Neuron (in vitro differentiated cells): ENCODE data around the gene WDR35.
A peak's percentile ranks its signal among the peaks of the same experiment; 100 is the strongest.

Experiments
- H2AFZ ChIP-seq: one replicate; pipeline ENCODE4 v1.6.1; 2013; ENCODE audit warnings: low read depth, mild to moderate bottlenecking, inconsistent platforms, low read length, moderate library complexity
- H3K27me3 ChIP-seq: one replicate; pipeline ENCODE4 v1.6.1; 2013; ENCODE audit warnings: low read length; ENCODE audit not compliant: insufficient read depth
- H3K36me3 ChIP-seq: one replicate; pipeline ENCODE4 v1.6.1; 2013; ENCODE audit warnings: low read length; ENCODE audit not compliant: insufficient read depth
- H3K4me1 ChIP-seq: one replicate; pipeline ENCODE4 v1.6.1; 2013; ENCODE audit warnings: low read length; ENCODE audit not compliant: insufficient read depth
- H3K4me3 ChIP-seq: 2 replicates; pipeline ENCODE4 v1.5.1; 2013; ENCODE audit warnings: mild to moderate bottlenecking, low read length, moderate library complexity
- H3K9me3 ChIP-seq: one replicate; pipeline ENCODE4 v1.6.1; 2013; ENCODE audit warnings: low read length

The WDR35 gene

GRCh38 chr2:19879120-19879519, 110.8 kb downstream of the WDR35 start:
- no peaks in the 10 kb centered on the region for H3K36me3 ChIP-seq
- H3K9me3 ChIP-seq: peaks cover 2% of the 10 kb centered on the region
- H3K4me1 ChIP-seq: no peaks in the 10 kb centered on the region
- H3K4me3 ChIP-seq: no peak overlapping the region
- no peaks in the 10 kb centered on the region for H3K27me3 ChIP-seq
- no peak overlapping the region for H2AFZ ChIP-seq

DNA sequence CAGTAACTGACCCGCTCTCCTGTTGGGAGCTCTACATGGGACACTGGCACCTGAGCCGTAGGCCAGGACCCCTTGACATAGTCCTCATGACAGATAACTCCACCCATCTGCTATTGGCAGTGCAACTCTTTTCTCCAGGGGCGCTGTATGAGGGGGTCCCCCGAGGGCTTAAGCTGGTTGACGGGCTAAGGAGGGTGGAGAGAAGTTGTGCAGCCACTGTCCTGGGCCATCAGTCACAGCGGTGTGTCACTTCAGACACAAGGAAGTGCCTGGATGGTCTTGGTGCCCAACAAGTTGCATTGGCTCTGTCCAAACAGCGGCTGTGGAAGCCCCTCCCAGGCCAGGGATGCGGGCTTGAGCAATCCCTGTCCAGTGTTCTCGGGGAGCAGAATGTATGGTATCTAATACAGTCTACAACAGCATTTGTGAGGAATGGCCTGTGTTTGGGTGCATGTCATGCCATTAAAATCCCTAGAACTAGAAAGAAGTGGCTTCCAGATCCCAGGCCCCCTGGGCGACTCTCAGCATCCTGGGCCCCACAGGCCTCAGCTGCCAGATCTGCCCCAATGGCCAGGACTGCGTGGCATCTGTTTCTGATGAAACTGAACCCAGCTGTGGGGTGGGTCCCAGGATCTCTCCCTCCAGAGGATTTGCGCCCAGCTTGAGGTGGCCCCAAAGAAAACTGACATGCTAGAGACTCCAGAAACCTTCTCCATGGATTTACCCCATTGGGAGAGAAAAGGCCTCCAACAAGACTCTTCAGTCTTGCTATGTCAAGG, 111.4 kb downstream of the WDR35 start:
- Histone ChIP-seq H3K4me1 (no peaks in the 10 kb centered on the region), H2AFZ (no peak overlapping the region)

GRCh38 chr2:19876751-19877150, 113.2 kb downstream of the WDR35 start:
- H3K9me3 ChIP-seq: peaks cover 2% of the 10 kb centered on the region
- no peak overlapping the region for H2AFZ ChIP-seq
- H3K4me1 ChIP-seq: no peaks in the 10 kb centered on the region
- no peaks in the 10 kb centered on the region for H3K27me3 ChIP-seq
- no peak overlapping the region for H3K4me3 ChIP-seq
- H3K36me3 ChIP-seq: no peaks in the 10 kb centered on the region

More for the DNA sequence above, 111.4 kb downstream of the WDR35 start:
- H3K27me3 ChIP-seq: no peaks in the 10 kb centered on the region
- H3K9me3 ChIP-seq: peaks cover 2% of the 10 kb centered on the region
- no peak overlapping the region for H3K4me3 ChIP-seq
- H3K36me3 ChIP-seq: no peaks in the 10 kb centered on the region

DNA sequence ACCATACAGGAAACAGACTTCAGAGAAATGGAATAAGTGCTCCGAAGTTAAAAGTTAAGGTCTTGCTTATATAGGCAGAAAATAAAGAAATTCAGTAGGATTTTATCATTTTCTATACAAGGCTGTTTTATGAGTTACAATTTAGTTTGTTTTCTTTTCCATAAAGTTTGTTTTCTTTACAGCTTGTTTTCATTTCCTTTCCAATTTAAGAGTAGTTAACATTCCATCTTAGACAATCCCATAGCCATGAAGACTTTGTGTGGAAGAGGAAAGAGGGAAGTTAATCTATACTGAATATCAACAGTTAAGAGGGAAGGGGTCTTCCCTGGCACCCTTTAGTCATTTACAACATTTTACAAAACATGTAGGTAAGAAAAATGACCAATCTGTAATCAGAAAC, 114.6 kb downstream of the WDR35 start:
- no peak overlapping the region for H3K4me3 ChIP-seq
- H2AFZ ChIP-seq: no peak overlapping the region
- H3K27me3 ChIP-seq: no peaks in the 10 kb centered on the region
- H3K4me1 ChIP-seq: no peaks in the 10 kb centered on the region
- H3K9me3 ChIP-seq: peaks cover 2% of the 10 kb centered on the region
- H3K36me3 ChIP-seq: no peaks in the 10 kb centered on the region

DNA sequence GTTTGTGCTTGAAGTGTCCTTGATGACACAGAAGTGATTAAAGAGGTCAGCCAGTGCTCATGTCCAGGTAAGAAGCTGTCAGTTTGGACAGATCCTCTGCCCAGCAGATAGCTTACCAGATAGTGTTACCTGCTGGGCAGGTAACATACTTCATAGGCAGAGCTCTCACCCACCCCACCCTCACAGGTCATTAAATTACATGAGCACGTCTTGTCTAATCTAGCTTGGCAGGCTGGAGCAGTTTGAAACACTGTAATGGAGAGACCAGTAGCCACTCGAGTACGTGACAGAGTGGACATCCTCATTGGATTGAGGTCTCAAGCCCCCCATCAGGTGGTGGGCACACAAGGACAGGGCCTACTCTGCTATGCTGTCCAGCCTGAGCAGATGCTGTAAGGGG, 115.2 kb downstream of the WDR35 start:
- Histone ChIP-seq H3K9me3 (peaks cover 2% of the 10 kb centered on the region), H3K4me1 (no peaks in the 10 kb centered on the region), H3K27me3 (peaks cover 3% of the 10 kb centered on the region), H3K4me3 (no peak overlapping the region), H2AFZ (no peak overlapping the region), H3K36me3 (no peaks in the 10 kb centered on the region)

DNA sequence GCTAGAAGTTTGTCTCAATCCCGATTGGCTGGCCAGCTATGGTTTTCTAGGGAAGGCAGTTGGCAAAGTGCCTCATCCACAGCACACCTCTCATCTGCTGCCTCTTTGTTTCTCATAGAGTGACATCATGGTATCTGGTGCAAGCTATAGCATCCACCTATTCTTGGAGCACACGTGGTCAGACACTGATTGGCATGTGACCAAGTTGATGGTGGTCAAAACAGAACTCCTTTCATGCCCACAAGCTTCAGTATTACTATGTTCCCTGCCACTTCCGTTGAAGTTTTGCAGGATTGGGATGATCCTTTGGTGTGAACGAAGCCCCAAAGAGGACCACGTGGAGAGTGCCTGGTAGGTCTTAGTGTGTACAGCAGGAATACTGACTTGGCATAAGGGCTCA, 116.9 kb downstream of the WDR35 start:
- Histone ChIP-seq H2AFZ (no peak overlapping the region), H3K27me3 (peaks cover 9% of the 10 kb centered on the region), H3K36me3 (no peaks in the 10 kb centered on the region), H3K4me1 (no peaks in the 10 kb centered on the region), H3K4me3 (no peak overlapping the region), H3K9me3 (no peaks in the 10 kb centered on the region)

DNA sequence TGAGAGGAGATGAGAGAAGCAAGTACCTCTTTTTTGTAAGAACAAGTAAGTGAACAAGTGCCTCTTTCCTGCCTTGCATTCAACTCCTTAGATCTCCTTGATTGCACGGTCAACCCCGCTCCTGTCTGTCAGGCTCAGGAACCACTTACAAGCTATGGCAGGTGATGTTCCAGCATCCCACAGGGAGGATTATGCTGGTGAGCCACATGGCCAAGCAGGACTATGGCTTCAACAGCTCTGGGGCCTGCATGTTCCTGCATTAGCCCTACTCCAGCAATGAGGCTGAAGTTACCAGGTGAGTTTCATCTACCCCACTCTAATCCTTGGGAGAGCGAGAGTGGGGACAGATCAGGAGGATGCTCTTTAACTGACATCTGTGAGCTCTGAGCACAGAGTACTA, 117.6 kb downstream of the WDR35 start:
- Histone ChIP-seq H2AFZ (no peak overlapping the region), H3K27me3 (peaks cover 12% of the 10 kb centered on the region), H3K9me3 (no peaks in the 10 kb centered on the region), H3K4me1 (no peaks in the 10 kb centered on the region), H3K4me3 (no peak overlapping the region), H3K36me3 (no peaks in the 10 kb centered on the region)

DNA sequence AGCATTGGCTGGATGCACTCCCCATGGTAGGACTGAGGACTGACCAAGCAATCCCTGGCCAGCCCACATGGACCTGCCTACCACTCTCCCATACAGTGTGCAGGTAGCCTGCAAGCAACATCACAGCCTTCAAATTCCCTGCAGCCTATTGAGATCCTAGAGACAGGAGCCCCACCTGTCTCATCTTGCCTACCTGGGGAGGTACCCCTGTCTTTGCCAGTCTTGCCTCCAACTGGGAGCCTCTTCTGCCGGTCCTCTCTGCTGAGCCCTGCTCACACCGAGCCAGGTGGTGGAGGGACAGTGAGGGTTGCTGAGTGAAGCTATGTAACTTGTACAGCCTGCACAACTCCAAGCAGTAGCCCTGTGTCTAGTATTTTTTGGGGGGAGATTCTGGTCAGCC, 118.1 kb downstream of the WDR35 start:
- Histone ChIP-seq H3K4me1 (no peaks in the 10 kb centered on the region), H2AFZ (no peak overlapping the region), H3K9me3 (no peaks in the 10 kb centered on the region), H3K27me3 (peaks cover 16% of the 10 kb centered on the region), H3K36me3 (no peaks in the 10 kb centered on the region), H3K4me3 (no peak overlapping the region)

GRCh38 chr2:19870792-19871191, 119.1 kb downstream of the WDR35 start:
- H3K4me3 ChIP-seq: no peak overlapping the region
- no peaks in the 10 kb centered on the region for H3K9me3 ChIP-seq
- H2AFZ ChIP-seq: no peak overlapping the region
- H3K27me3 ChIP-seq: peaks cover 16% of the 10 kb centered on the region
- H3K36me3 ChIP-seq: no peaks in the 10 kb centered on the region
- H3K4me1 ChIP-seq: no peaks in the 10 kb centered on the region

DNA sequence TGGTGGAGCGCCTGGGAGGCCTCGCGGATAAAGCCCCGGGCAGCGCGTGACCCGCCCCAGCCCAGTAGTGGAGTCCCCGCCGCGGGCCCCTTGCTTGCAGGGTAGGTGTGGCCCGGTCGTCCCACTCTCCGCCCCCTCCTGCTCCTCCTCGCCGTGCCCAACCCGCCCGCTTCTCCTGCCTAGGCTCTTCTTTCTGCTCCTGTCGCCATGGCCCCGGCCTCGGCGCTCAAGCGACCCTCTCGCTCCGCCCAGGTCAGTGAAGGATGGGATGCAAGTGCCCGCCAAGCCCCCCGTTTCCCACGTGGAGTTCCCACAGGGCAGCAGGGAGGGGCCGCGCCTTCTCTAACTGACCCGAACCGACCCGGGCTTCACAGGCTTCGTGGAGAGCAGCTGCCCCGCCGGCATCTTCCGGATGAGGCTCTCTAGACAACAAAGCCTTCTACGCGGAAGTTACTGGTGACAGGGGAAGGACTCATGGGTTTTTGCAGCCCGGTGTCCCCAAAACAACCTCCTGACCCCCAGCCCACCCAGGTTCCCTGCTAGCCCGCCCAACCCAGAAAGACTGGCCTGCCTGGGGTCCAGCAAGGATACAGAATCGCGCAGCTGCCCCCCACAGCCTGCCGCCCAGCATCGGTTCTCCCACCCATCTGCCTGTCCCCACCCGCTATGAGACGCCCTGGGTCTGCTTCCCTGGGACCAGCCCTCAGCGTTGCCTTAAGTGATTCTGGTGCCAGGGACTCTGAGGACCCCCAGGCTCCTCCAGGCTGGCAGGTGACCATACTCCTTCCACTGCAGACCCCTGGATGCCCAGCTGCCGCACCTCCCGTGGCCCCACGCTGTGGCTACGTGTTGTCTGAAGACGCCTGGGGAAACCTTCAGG, 121.0 kb downstream of the WDR35 start:
- no peaks in the 10 kb centered on the region for H3K9me3 ChIP-seq
- H3K27me3 ChIP-seq: peaks cover 16% of the 10 kb centered on the region
- H3K36me3 ChIP-seq: no peaks in the 10 kb centered on the region
- peak overlapping the region; percentile 12 for H3K4me3 ChIP-seq
- H3K4me1 ChIP-seq: no peaks in the 10 kb centered on the region
- H2AFZ ChIP-seq: peak overlapping the region; percentile 69

DNA sequence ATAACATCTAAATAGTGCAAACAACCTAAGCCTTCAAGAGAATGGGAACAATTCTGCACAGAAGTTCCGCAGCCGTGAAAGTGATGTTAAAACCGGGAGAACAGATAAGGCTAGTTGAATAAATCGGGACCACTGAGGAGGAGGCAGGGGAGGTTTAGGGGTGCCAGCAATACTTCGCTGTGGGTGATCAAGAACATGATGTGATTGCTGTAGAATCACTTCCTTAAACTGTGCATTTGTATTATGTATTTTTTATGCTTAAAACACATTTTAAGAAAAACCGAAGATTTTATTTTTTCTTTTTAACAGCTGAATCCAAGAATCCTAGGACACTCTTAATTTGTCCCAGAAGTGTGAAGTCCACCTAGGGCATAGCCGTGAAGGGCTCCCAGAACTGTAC, 121.7 kb downstream of the WDR35 start:
- no peak overlapping the region for H2AFZ ChIP-seq
- H3K27me3 ChIP-seq: peaks cover 16% of the 10 kb centered on the region
- no peaks in the 10 kb centered on the region for H3K9me3 ChIP-seq
- no peaks in the 10 kb centered on the region for H3K4me1 ChIP-seq
- H3K36me3 ChIP-seq: no peaks in the 10 kb centered on the region
- H3K4me3 ChIP-seq: no peak overlapping the region

DNA sequence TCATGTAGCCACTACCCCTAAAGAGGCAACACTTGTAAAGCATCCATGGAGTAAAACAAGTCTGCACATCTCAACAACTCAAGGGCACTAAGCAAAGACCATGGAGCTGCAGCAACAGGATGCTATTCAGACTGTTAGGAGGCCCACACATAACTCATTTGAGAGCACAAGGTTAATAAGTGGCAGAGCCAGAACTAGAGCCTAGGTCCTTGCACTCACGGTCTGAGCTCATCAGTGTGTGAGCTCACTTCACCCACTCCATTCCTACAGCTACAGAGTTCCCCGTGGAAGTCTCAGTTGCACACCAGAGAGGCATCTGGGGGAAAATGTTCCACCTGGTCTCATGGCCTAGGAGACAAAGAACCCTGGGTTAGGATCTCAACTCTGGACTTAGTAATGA, 123.1 kb downstream of the WDR35 start:
- peaks cover 16% of the 10 kb centered on the region for H3K27me3 ChIP-seq
- no peaks in the 10 kb centered on the region for H3K36me3 ChIP-seq

GRCh38 chr2:19865151-19865550, 124.8 kb downstream of the WDR35 start:
- no peaks in the 10 kb centered on the region for H3K9me3 ChIP-seq
- H3K4me3 ChIP-seq: no peak overlapping the region
- H3K27me3 ChIP-seq: peaks cover 24% of the 10 kb centered on the region

More for the DNA sequence above, 123.1 kb downstream of the WDR35 start:
- no peaks in the 10 kb centered on the region for H3K9me3 ChIP-seq
- no peaks in the 10 kb centered on the region for H3K4me1 ChIP-seq
- H2AFZ ChIP-seq: no peak overlapping the region
- H3K4me3 ChIP-seq: no peak overlapping the region

More at GRCh38 chr2:19865151-19865550, 124.8 kb downstream of the WDR35 start:
- Histone ChIP-seq H3K4me1 (no peaks in the 10 kb centered on the region), H3K36me3 (no peaks in the 10 kb centered on the region), H2AFZ (no peak overlapping the region)
